HCT116 (cell line): ENCODE results near the gene SLC39A12.

Experiments used
- EGR1 ChIP-seq: IDR thresholded peaks from 2 replicates; pipeline ENCODE4 v1.6.1; 2012; ENCODE audit warnings: low read depth
- EZH2 ChIP-seq: fragments of 200-600 bp; sonication (generic); IDR thresholded peaks from 2 replicates; pipeline ENCODE4 v1.6.1; 2017; ENCODE audit warnings: antibody characterized with exemption, mixed run types
- POLR2A ChIP-seq: IDR thresholded peaks from 2 replicates; pipeline ENCODE4 v1.7.0; 2011; ENCODE audit warnings: borderline replicate concordance; ENCODE audit not compliant: insufficient read depth, insufficient read length; ENCODE audit errors: extremely low read depth
- RAD21 ChIP-seq: IDR thresholded peaks from 2 replicates; pipeline ENCODE4 v1.6.1; 2012; ENCODE audit warnings: low read depth, mild to moderate bottlenecking
- TCF7L2 ChIP-seq: IDR thresholded peaks from 2 replicates; pipeline ENCODE4 v1.7.0; 2011; ENCODE audit warnings: borderline replicate concordance, inconsistent platforms; ENCODE audit not compliant: insufficient read depth, insufficient read length; ENCODE audit errors: extremely low read depth
- ZFX ChIP-seq: fragments of 450-650 bp; IDR thresholded peaks from 2 replicates; pipeline ENCODE4 v1.6.1; 2017
- TF ChIP-seq, protein P1 (sequence below), 3 experiments: fragments of 200-600 bp in 1 of 3; sonication (generic) in 1 of 3; IDR thresholded peaks in 2 of 3; conservative IDR thresholded peaks in 1 of 3; 2 replicates each; pipeline ENCODE4 v1.5.1; 2012 to 2017; ENCODE audit warnings: low read depth in 2 of 3, low read length in 2 of 3, antibody characterized with exemption in 1 of 3, borderline replicate concordance in 1 of 3, control low read depth in 1 of 3, mild to moderate bottlenecking in 1 of 3, mixed read lengths in 1 of 3, mixed run types in 1 of 3, moderate library complexity in 1 of 3; ENCODE audit not compliant: insufficient read depth in 1 of 3
- TF ChIP-seq, protein P2 (sequence below): IDR thresholded peaks from 2 replicates; pipeline ENCODE4 v1.6.1; 2012

DNA sequence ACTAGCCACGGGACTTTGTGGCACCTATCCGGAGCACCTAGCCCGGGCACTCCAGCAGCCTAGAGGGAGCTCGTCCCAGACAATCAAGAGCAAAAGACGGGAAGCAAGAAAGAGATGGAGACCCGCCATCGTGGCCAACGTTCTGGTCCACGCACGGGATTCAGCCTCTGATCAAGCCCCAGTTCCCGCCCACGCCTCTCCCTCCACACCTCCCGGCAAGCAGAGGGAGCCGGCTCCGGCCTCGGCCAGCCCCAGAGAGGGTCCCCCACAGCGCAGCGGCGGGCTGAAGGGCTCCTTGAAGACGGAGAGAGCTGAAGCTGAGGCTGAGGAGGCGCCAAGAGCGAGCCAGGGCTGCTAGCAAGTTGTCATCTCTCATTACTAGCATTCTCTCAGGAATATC, 992 bp upstream of the SLC39A12 start:
- TF ChIP-seq RAD21 (no peak), TCF7L2 (no peak), EZH2 (no peak), ZFX (no peak), POLR2A (no peak), EGR1 (no peak)
- TF ChIP-seq, protein P1, sequence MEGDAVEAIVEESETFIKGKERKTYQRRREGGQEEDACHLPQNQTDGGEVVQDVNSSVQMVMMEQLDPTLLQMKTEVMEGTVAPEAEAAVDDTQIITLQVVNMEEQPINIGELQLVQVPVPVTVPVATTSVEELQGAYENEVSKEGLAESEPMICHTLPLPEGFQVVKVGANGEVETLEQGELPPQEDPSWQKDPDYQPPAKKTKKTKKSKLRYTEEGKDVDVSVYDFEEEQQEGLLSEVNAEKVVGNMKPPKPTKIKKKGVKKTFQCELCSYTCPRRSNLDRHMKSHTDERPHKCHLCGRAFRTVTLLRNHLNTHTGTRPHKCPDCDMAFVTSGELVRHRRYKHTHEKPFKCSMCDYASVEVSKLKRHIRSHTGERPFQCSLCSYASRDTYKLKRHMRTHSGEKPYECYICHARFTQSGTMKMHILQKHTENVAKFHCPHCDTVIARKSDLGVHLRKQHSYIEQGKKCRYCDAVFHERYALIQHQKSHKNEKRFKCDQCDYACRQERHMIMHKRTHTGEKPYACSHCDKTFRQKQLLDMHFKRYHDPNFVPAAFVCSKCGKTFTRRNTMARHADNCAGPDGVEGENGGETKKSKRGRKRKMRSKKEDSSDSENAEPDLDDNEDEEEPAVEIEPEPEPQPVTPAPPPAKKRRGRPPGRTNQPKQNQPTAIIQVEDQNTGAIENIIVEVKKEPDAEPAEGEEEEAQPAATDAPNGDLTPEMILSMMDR (IDR thresholded peaks at IDR 0.05 in 2 of 3, conservative IDR thresholded peaks at IDR 0.05 in 1 of 3; ENCODE audit: borderline replicate concordance in 1 of 3, insufficient read depth in 1 of 3, low read depth in 2 of 3, low read length in 2 of 3): no peak
- TF ChIP-seq, protein P2, sequence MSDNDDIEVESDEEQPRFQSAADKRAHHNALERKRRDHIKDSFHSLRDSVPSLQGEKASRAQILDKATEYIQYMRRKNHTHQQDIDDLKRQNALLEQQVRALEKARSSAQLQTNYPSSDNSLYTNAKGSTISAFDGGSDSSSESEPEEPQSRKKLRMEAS: no peak
